GM23338 (cell line): ENCODE results near the gene SDR42E2. TPM values are rescaled to one million over a fixed set of nuclear protein-coding genes. Genes with fewer than 3 reads are reported as not detected.
"Not testable (repeated sequence)": the region's sequence is repeated elsewhere in the genome, so short reads cannot be mapped to it uniquely, and the experiment has no call there.

Experiments used
- ATAC-seq: fragments of 200-7000 bp; cut with Tn5 transposase; 3 replicates; pipeline ENCODE4 v1.9.1; 2020
- DNase-seq: peaks from one replicate; pipeline ENCODE4 v3.0.0-alpha.2; 2015; ENCODE audit warnings: low spot score
- H2AFZ ChIP-seq: fragments of 200-600 bp; sonication (generic); 2 replicates; pipeline ENCODE4 v1.8.0; 2016; ENCODE audit warnings: antibody characterized with exemption, mild to moderate bottlenecking, moderate library complexity
- H3F3A ChIP-seq: fragments of 200-600 bp; sonication (generic); replicated peaks from 2 replicates; pipeline ENCODE4 v1.8.0; 2017; ENCODE audit warnings: antibody characterized with exemption, mixed run types, low read depth
- H3K27ac ChIP-seq: fragments of 200-600 bp; sonication (generic); 2 replicates; pipeline ENCODE4 v1.6.1; 2016; ENCODE audit warnings: low read depth
- H3K27me3 ChIP-seq: fragments of 200-600 bp; sonication (generic); 2 replicates; pipeline ENCODE4 v1.8.0; 2016; ENCODE audit warnings: mild to moderate bottlenecking, mixed run types, moderate library complexity; ENCODE audit not compliant: insufficient read depth
- H3K36me3 ChIP-seq: fragments of 200-600 bp; sonication (generic); 2 replicates; pipeline ENCODE4 v1.8.0; 2016; ENCODE audit warnings: mild to moderate bottlenecking; ENCODE audit not compliant: insufficient read depth
- H3K4me1 ChIP-seq: fragments of 200-600 bp; sonication (generic); 2 replicates; pipeline ENCODE4 v1.8.0; 2016; ENCODE audit warnings: mild to moderate bottlenecking, moderate library complexity; ENCODE audit not compliant: insufficient read depth
- H3K4me2 ChIP-seq: fragments of 200-600 bp; sonication (generic); 2 replicates; pipeline ENCODE4 v1.7.1; 2017; ENCODE audit warnings: mixed run types
- H3K4me3 ChIP-seq: fragments of 200-600 bp; sonication (generic); 2 replicates; pipeline ENCODE4 v1.6.1; 2016; ENCODE audit warnings: mixed run types
- H3K79me2 ChIP-seq: fragments of 200-600 bp; sonication (generic); replicated peaks from 2 replicates; pipeline ENCODE4 v1.8.0; 2017; ENCODE audit warnings: mild to moderate bottlenecking; ENCODE audit not compliant: insufficient read depth
- H3K9me2 ChIP-seq: fragments of 200-600 bp; sonication (generic); 2 replicates; pipeline ENCODE4 v1.8.0; 2017; ENCODE audit not compliant: insufficient read depth
- H4K20me1 ChIP-seq: fragments of 200-600 bp; sonication (generic); replicated peaks from 2 replicates; pipeline ENCODE4 v1.8.0; 2017; ENCODE audit warnings: mild to moderate bottlenecking; ENCODE audit not compliant: insufficient read depth
- H3K27ac Mint-ChIP-seq: 2 replicates; pipeline ENCODE4 v1.8.0; 2020; ENCODE audit warnings: inconsistent platforms, mild to moderate bottlenecking, moderate library complexity, mixed read lengths
- H3K27me3 Mint-ChIP-seq: 3 replicates; pipeline ENCODE4 v1.8.0; 2022; ENCODE audit warnings: low read depth, mild to moderate bottlenecking, moderate library complexity, mixed read lengths, inconsistent platforms; ENCODE audit not compliant: insufficient read depth, poor library complexity
- H3K36me3 Mint-ChIP-seq: 3 replicates; pipeline ENCODE4 v1.8.0; 2021; ENCODE audit warnings: low read depth, mild to moderate bottlenecking, inconsistent platforms, moderate library complexity, mixed read lengths
- H3K4me1 Mint-ChIP-seq: 3 replicates; pipeline ENCODE4 v1.8.0; 2020; ENCODE audit warnings: mild to moderate bottlenecking, inconsistent platforms, mixed read lengths
- H3K4me3 Mint-ChIP-seq: 3 replicates; pipeline ENCODE4 v1.8.0; 2021; ENCODE audit warnings: moderate library complexity, mild to moderate bottlenecking, inconsistent platforms, mixed read lengths
- H3K9me3 Mint-ChIP-seq: 3 replicates; pipeline ENCODE4 v1.8.0; 2020; ENCODE audit warnings: moderate library complexity, mild to moderate bottlenecking, inconsistent platforms, mixed read lengths
- JUNB ChIP-seq: IDR thresholded peaks from one replicate; pipeline ENCODE4 v1.6.1; 2016; ENCODE audit warnings: antibody characterized with exemption; ENCODE audit not compliant: unreplicated experiment
- POLR2AphosphoS5 ChIP-seq: IDR thresholded peaks from 2 replicates; pipeline ENCODE4 v1.6.1; 2016; ENCODE audit warnings: antibody characterized with exemption, low read depth
- STAT1 ChIP-seq: IDR thresholded peaks from one replicate; pipeline ENCODE4 v1.6.1; 2016; ENCODE audit warnings: antibody characterized with exemption; ENCODE audit not compliant: unreplicated experiment
- ZNF114 ChIP-seq: fragments of 250-450 bp; sonication (Bioruptor Pico); IDR thresholded peaks from 2 replicates; pipeline ENCODE4 v1.5.0; 2020; ENCODE audit warnings: mild to moderate bottlenecking, moderate library complexity
- ZNF331 ChIP-seq: fragments of 250-450 bp; sonication (Bioruptor Pico); IDR thresholded peaks from 2 replicates; pipeline ENCODE4 v1.5.0; 2020; ENCODE audit warnings: low read depth, mild to moderate bottlenecking, moderate library complexity
- polyA plus RNA-seq: library from polyadenylated mRNA; unstranded; fragments of >200 nt; fragmentation: Nextera tagmentation; extraction: Ambion mirVana; gene quantifications from 2 replicates; pipeline ENCODE4 v1.2.1, GENCODE V29; 2016
- total RNA-seq: library from RNA; depleted of rRNA; stranded (reverse); fragments of >200 nt; shearing (Covaris generic); gene quantifications from 2 replicates; pipeline ENCODE4 v1.2.3, GENCODE V29; 2014
- TF ChIP-seq, protein P1 (sequence below): IDR thresholded peaks from 2 replicates; pipeline ENCODE4 v1.6.1; 2016; ENCODE audit warnings: antibody characterized with exemption
- TF ChIP-seq, protein P2 (sequence below): fragments of 250-450 bp; sonication (Bioruptor Pico); IDR thresholded peaks from 2 replicates; pipeline ENCODE4 v1.5.0; 2020; ENCODE audit warnings: mild to moderate bottlenecking, moderate library complexity
- TF ChIP-seq, protein P3 (sequence below): IDR thresholded peaks from one replicate; pipeline ENCODE4 v1.6.1; 2018; ENCODE audit warnings: antibody characterized with exemption; ENCODE audit not compliant: unreplicated experiment

SDR42E2 gene
- total and polyA plus RNA-seq, 2 experiments from 2014 or later = 0.15 TPM; not detected in 1

DNA sequence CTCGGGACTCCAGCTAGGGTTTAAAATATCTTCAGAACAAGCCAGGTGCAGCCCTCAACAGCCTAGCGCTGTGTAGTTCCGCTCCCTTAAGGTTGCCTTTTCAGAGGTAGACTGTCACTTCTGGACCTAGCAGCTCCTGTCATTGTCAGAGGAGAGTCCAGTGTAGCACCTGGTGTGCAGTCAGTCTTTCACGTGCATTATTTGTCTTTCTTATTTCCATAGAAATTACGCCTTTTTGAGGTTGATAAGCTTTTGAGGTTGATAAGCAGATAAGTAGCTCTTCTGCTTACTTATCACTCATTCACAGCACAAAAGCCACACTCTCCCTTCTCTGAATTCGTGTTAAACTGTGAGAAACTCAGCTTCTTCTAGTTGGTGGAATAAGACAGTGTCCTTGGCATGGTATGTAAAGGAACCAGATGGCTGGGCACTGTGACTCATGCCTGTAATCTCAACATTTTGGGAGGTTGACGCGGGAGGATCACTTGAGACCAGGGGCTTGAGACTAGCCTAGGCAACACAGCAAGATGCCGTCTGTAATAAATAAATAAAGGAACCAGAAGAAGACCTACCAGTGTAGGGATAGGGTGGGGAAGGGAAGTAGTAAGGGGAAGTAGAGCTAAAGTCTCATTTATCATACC is 54.0 kb downstream of the SDR42E2 start:
- Mint-ChIP-seq H3K27me3 (peaks cover 2% of the 10 kb centered on the region), H3K9me3 (no peaks in the 10 kb centered on the region; the same call in 2 of the 3 replicates), H3K4me3 (no peak overlapping the region), H3K36me3 (peaks cover 34% of the 10 kb centered on the region), H3K4me1 (no peaks in the 10 kb centered on the region), H3K27ac (no peak overlapping the region)
- Histone ChIP-seq H3F3A (no peaks in the 10 kb centered on the region), H3K9me2 (no peaks in the 10 kb centered on the region), H3K27ac (peak overlapping the region; percentile 50; the same call in 1 of the 2 replicates), H3K4me2 (no peak overlapping the region), H3K4me1 (no peaks in the 10 kb centered on the region), H4K20me1 (0 out of 2 replicates have a peak, but pooled peaks cover 4% of the 10 kb centered on the region), H3K79me2 (peaks cover 42% of the 10 kb centered on the region), H3K4me3 (no peak overlapping the region), H3K36me3 (no peaks in the 10 kb centered on the region), H3K27me3 (no peaks in the 10 kb centered on the region), H2AFZ (no peak overlapping the region)
- no peak for ATAC-seq
- no peak for TF ChIP-seq ZNF114 (CRISPR knock-in tag)
- TF ChIP-seq, protein P1, sequence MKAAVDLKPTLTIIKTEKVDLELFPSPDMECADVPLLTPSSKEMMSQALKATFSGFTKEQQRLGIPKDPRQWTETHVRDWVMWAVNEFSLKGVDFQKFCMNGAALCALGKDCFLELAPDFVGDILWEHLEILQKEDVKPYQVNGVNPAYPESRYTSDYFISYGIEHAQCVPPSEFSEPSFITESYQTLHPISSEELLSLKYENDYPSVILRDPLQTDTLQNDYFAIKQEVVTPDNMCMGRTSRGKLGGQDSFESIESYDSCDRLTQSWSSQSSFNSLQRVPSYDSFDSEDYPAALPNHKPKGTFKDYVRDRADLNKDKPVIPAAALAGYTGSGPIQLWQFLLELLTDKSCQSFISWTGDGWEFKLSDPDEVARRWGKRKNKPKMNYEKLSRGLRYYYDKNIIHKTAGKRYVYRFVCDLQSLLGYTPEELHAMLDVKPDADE = no peak
- TF ChIP-seq, protein P2, sequence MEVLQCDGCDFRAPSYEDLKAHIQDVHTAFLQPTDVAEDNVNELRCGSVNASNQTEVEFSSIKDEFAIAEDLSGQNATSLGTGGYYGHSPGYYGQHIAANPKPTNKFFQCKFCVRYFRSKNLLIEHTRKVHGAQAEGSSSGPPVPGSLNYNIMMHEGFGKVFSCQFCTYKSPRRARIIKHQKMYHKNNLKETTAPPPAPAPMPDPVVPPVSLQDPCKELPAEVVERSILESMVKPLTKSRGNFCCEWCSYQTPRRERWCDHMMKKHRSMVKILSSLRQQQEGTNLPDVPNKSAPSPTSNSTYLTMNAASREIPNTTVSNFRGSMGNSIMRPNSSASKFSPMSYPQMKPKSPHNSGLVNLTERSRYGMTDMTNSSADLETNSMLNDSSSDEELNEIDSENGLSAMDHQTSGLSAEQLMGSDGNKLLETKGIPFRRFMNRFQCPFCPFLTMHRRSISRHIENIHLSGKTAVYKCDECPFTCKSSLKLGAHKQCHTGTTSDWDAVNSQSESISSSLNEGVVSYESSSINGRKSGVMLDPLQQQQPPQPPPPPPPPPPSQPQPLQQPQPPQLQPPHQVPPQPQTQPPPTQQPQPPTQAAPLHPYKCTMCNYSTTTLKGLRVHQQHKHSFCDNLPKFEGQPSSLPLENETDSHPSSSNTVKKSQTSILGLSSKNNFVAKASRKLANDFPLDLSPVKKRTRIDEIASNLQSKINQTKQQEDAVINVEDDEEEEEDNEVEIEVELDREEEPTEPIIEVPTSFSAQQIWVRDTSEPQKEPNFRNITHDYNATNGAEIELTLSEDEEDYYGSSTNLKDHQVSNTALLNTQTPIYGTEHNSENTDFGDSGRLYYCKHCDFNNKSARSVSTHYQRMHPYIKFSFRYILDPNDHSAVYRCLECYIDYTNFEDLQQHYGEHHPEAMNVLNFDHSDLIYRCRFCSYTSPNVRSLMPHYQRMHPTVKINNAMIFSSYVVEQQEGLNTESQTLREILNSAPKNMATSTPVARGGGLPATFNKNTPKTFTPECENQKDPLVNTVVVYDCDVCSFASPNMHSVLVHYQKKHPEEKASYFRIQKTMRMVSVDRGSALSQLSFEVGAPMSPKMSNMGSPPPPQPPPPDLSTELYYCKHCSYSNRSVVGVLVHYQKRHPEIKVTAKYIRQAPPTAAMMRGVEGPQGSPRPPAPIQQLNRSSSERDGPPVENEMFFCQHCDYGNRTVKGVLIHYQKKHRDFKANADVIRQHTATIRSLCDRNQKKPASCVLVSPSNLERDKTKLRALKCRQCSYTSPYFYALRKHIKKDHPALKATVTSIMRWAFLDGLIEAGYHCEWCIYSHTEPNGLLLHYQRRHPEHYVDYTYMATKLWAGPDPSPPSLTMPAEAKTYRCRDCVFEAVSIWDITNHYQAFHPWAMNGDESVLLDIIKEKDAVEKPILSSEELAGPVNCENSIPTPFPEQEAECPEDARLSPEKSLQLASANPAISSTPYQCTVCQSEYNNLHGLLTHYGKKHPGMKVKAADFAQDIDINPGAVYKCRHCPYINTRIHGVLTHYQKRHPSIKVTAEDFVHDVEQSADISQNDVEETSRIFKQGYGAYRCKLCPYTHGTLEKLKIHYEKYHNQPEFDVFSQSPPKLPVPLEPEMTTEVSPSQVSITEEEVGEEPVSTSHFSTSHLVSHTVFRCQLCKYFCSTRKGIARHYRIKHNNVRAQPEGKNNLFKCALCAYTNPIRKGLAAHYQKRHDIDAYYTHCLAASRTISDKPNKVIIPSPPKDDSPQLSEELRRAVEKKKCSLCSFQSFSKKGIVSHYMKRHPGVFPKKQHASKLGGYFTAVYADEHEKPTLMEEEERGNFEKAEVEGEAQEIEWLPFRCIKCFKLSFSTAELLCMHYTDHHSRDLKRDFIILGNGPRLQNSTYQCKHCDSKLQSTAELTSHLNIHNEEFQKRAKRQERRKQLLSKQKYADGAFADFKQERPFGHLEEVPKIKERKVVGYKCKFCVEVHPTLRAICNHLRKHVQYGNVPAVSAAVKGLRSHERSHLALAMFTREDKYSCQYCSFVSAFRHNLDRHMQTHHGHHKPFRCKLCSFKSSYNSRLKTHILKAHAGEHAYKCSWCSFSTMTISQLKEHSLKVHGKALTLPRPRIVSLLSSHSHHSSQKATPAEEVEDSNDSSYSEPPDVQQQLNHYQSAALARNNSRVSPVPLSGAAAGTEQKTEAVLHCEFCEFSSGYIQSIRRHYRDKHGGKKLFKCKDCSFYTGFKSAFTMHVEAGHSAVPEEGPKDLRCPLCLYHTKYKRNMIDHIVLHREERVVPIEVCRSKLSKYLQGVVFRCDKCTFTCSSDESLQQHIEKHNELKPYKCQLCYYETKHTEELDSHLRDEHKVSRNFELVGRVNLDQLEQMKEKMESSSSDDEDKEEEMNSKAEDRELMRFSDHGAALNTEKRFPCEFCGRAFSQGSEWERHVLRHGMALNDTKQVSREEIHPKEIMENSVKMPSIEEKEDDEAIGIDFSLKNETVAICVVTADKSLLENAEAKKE (CRISPR knock-in tag) = no peak
- no peak for TF ChIP-seq POLR2AphosphoS5
- TF ChIP-seq JUNB = no peak
- no peak for TF ChIP-seq STAT1
- TF ChIP-seq, protein P3, sequence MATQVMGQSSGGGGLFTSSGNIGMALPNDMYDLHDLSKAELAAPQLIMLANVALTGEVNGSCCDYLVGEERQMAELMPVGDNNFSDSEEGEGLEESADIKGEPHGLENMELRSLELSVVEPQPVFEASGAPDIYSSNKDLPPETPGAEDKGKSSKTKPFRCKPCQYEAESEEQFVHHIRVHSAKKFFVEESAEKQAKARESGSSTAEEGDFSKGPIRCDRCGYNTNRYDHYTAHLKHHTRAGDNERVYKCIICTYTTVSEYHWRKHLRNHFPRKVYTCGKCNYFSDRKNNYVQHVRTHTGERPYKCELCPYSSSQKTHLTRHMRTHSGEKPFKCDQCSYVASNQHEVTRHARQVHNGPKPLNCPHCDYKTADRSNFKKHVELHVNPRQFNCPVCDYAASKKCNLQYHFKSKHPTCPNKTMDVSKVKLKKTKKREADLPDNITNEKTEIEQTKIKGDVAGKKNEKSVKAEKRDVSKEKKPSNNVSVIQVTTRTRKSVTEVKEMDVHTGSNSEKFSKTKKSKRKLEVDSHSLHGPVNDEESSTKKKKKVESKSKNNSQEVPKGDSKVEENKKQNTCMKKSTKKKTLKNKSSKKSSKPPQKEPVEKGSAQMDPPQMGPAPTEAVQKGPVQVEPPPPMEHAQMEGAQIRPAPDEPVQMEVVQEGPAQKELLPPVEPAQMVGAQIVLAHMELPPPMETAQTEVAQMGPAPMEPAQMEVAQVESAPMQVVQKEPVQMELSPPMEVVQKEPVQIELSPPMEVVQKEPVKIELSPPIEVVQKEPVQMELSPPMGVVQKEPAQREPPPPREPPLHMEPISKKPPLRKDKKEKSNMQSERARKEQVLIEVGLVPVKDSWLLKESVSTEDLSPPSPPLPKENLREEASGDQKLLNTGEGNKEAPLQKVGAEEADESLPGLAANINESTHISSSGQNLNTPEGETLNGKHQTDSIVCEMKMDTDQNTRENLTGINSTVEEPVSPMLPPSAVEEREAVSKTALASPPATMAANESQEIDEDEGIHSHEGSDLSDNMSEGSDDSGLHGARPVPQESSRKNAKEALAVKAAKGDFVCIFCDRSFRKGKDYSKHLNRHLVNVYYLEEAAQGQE = no peak
- no peak for TF ChIP-seq ZNF331 (CRISPR knock-in tag)
- DNase-seq = no peak

DNA sequence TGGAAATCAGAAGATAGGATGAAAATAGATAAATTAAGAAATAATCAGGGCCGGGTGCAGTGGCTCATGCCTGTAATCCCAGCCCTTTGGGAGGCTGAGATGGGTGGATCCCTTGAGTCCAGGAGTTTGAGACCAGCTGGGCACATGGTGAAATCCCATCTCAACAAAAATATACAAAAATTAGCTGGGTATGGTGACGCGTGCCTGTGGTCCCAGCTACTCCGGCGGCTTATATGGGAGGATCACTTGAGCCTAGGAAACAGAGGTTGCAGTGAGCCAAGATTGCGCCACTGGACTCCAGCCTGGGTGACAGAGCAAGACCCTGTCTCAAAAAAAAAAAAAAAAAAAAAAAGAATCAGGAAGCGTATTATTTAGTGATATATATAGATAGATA is 54.5 kb downstream of the SDR42E2 start:
- not testable (repeated sequence) for DNase-seq, H3F3A ChIP-seq, H4K20me1 ChIP-seq, ATAC-seq, H3K36me3 ChIP-seq, H3K9me2 ChIP-seq, H3K4me3 ChIP-seq, H3K27me3 Mint-ChIP-seq, H3K27ac ChIP-seq, H3K4me3 Mint-ChIP-seq, H3K4me1 Mint-ChIP-seq, H3K27me3 ChIP-seq, H3K4me2 ChIP-seq, H2AFZ ChIP-seq, H3K27ac Mint-ChIP-seq, H3K4me1 ChIP-seq, H3K9me3 Mint-ChIP-seq
- peaks cover 28% of the 10 kb centered on the region for H3K36me3 Mint-ChIP-seq
- H3K79me2 ChIP-seq = peaks cover 40% of the 10 kb centered on the region
